Dedifferentiated amniotic fluid mesenchymal stem cell (primary cell): ENCODE results near the gene ADRM1.

Source experiments
- DNase-seq: peaks from one replicate; pipeline ENCODE4 v3.0.0-alpha.2; 2016; ENCODE audit errors: extremely low spot score

The ADRM1 gene

GRCh38 chr20:62310757-62311121 lies 7.9 kb downstream of the ADRM1 start:
- no peak for DNase-seq

- no peak for DNase-seq
Measured at GRCh38 chr20:62311150-62311549, 8.4 kb downstream of the ADRM1 start.

GRCh38 chr20:62311832-62312661 lies 9.2 kb downstream of the ADRM1 start:
- DNase-seq = no peak

GRCh38 chr20:62312662-62312977 lies 9.8 kb downstream of the ADRM1 start:
- no peak for DNase-seq

GRCh38 chr20:62313021-62313420 lies 10.2 kb downstream of the ADRM1 start:
- no peak for DNase-seq

GRCh38 chr20:62313460-62314338 lies 10.9 kb downstream of the ADRM1 start:
- no peak for DNase-seq

- DNase-seq = no peak
Measured at GRCh38 chr20:62314339-62314638, 11.5 kb downstream of the ADRM1 start.

GRCh38 chr20:62314711-62315302 lies 12.0 kb downstream of the ADRM1 start:
- DNase-seq = no peak

GRCh38 chr20:62315773-62316172 lies 13.0 kb downstream of the ADRM1 start:
- no peak for DNase-seq

GRCh38 chr20:62316331-62317166 lies 13.8 kb downstream of the ADRM1 start:
- DNase-seq = no peak

GRCh38 chr20:62317167-62317655 lies 14.4 kb downstream of the ADRM1 start:
- DNase-seq = no peak

GRCh38 chr20:62318400-62319345 lies 15.9 kb downstream of the ADRM1 start:
- no peak for DNase-seq

- no peak for DNase-seq
Measured at GRCh38 chr20:62319346-62319909, 16.6 kb downstream of the ADRM1 start.

- no peak for DNase-seq
Measured at GRCh38 chr20:62320581-62321354, 18.0 kb downstream of the ADRM1 start.

- DNase-seq = no peak
Measured at GRCh38 chr20:62321521-62321948, 18.7 kb downstream of the ADRM1 start.

- no peak for DNase-seq
Measured at GRCh38 chr20:62321975-62322374, 19.2 kb downstream of the ADRM1 start.

- no peak for DNase-seq
Measured at GRCh38 chr20:62322492-62323041, 19.8 kb downstream of the ADRM1 start.

GRCh38 chr20:62323146-62323979 lies 20.6 kb downstream of the ADRM1 start:
- DNase-seq = no peak
